ENCODE results near the gene ACER2. TPM values are rescaled to one million over a fixed set of nuclear protein-coding genes. Genes with fewer than 3 reads are reported as not detected.

ACER2 gene
- total RNA-seq, 2 experiments from 2014 or later: 1.8 TPM

GRCh38 chr9:19470981-19471650 lies 62.3 kb downstream of the ACER2 start:
- no peaks in the 10 kb centered on the region for H3K9me3 Mint-ChIP-seq
- DNase-seq: no peak
- H3K27me3 Mint-ChIP-seq: peaks cover 3% of the 10 kb centered on the region
- peaks cover 16% of the 10 kb centered on the region for H3K4me1 Mint-ChIP-seq (ENCODE audit: low read depth)
- POLR2A ChIA-PET: no interaction called here
- intact Hi-C loops (cut with micrococcal nuclease): loop anchor here (1.0 to 5.0 kb wide), 3 partner anchors 22 to 289 kb away; no protein-coding TSS in a partner anchor
- H3K36me3 Mint-ChIP-seq: no peaks in the 10 kb centered on the region
- H3K27ac Mint-ChIP-seq: no peak overlapping the region
- no peak overlapping the region for H3K4me3 Mint-ChIP-seq
- CTCF ChIA-PET: interaction anchor here (0.7 to 2.3 kb wide), 5 partner anchors 8 to 749 kb away, joined by 3 to 11 read pairs (median 4); no protein-coding TSS in a partner anchor

DNA sequence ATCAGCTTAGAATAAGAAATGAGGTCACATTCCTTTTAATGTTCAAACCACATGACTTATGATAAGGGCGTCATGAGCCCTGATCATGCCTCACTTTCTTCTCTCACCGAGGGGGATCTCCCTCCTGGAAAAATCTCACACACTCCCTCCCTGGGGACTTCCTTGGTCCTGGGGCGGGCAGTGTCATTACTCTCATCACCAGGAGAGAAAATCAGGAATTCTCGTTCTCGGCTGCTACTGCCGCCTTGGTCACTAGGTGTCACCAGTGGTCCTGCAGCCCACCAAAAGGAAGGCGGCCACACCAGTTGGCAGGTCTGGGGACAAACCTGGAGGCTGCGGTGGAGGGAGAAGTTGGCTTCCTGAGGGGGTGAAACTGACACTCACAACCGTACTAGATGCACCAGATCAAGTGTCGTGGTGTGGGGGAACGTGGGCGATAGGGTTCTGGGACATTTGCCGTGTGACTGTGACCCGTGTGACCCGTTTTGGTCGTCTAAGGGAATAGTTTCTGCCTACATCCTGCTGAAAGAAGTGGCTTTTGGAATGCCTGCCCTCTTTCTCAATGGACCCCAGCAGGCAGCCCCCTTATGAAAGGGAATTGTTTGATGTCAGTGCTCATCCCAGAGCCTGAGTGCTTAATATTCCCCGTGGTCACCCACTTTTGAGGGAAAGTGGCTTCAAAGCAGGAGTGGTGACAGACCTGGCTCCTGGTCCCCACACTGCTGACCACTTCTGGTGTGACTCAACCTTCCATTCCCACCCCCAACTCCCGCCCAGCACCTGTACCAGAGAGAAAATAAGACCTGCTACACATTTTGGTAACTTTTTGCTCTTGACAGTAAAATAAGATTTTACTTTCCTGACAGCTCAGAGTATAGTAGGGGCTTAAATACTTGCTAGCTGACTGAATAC lies 63.2 kb downstream of the ACER2 start:
- Mint-ChIP-seq H3K36me3 (no peaks in the 10 kb centered on the region), H3K4me3 (peak overlapping the region; percentile 42), H3K9me3 (no peaks in the 10 kb centered on the region), H3K27ac (no peak overlapping the region), H3K27me3 (peaks cover 6% of the 10 kb centered on the region), H3K4me1 (ENCODE audit: low read depth) (peaks cover 16% of the 10 kb centered on the region)
- peak; percentile 80 for DNase-seq
- ChIA-PET POLR2A (no interaction called here), CTCF (interaction anchor here (0.7 to 2.3 kb wide), 5 partner anchors 9 to 748 kb away, joined by 3 to 11 read pairs (median 4); no protein-coding TSS in a partner anchor)
- intact Hi-C loops (cut with micrococcal nuclease): loop anchor here (1.0 to 5.0 kb wide), 3 partner anchors 21 to 290 kb away; no protein-coding TSS in a partner anchor

DNA sequence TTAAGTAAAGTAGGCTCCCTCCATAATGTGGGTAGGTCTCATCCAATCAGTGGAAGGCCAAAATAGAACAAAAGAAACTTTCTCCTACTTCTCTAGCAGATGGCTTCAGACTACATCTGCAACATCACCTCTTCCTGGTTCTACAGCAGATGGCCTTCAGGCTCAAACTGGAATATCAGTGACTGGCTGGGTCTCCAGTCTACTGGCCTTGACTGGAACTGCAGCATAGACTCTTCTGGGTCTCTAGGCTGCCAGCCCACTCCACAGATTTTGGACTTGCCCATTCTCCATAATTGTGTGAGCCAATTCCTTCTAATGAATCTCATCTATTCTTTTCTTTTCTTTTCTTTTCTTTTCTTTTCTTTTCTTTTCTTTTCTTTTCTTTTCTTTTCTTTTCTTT lies 64.8 kb downstream of the ACER2 start:
- POLR2A ChIA-PET: no interaction called here

DNA sequence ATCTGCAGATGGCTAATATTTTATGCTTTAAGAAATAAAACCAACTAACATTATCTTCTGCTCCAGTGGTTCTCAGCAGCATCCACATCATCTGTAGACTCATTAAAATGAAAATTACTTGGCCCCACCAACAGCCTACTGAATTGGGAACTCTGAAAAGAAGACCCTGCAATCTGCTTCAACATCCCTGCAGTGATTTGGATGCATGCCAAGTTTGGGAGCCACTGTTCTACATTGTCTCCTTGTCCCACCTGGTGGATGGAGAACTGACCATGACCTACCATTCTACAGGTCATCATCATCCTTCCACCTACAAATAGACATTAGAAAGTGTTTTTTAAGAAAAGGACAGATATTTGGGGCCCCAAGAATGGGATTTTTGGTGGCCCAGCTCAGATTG lies 71.1 kb downstream of the ACER2 start:
- Mint-ChIP-seq H3K9me3 (no peaks in the 10 kb centered on the region), H3K27ac (no peak overlapping the region), H3K4me3 (no peak overlapping the region), H3K27me3 (peaks cover 3% of the 10 kb centered on the region), H3K4me1 (ENCODE audit: low read depth) (no peaks in the 10 kb centered on the region), H3K36me3 (no peaks in the 10 kb centered on the region)
- POLR2A ChIA-PET: no interaction called here
- CTCF ChIA-PET: interaction anchor here (1.4 kb wide), 1 partner anchor 15 kb away, joined by 4 read pairs; no protein-coding TSS in a partner anchor
- intact Hi-C loops (cut with micrococcal nuclease): no loop called here
- DNase-seq: no peak

More for the DNA sequence above, 64.8 kb downstream of the ACER2 start:
- CTCF ChIA-PET: interaction anchor here (0.6 to 1.0 kb wide), 4 partner anchors 9 to 187 kb away, joined by 3 to 4 read pairs (median 4); no protein-coding TSS in a partner anchor
- no peaks in the 10 kb centered on the region for H3K9me3 Mint-ChIP-seq
- peaks cover 16% of the 10 kb centered on the region for H3K4me1 Mint-ChIP-seq (ENCODE audit: low read depth)
- no peak overlapping the region for H3K27ac Mint-ChIP-seq
- no peak for DNase-seq
- H3K27me3 Mint-ChIP-seq: peaks cover 6% of the 10 kb centered on the region
- no peaks in the 10 kb centered on the region for H3K36me3 Mint-ChIP-seq
- no peak overlapping the region for H3K4me3 Mint-ChIP-seq
- intact Hi-C loops (cut with micrococcal nuclease): loop anchor here (5.0 kb wide), 2 partner anchors 274 to 291 kb away; no protein-coding TSS in a partner anchor

GRCh38 chr9:19480345-19480744 lies 71.5 kb downstream of the ACER2 start:
- DNase-seq: no peak
- Mint-ChIP-seq H3K4me1 (ENCODE audit: low read depth) (no peaks in the 10 kb centered on the region), H3K27me3 (peaks cover 3% of the 10 kb centered on the region), H3K9me3 (no peaks in the 10 kb centered on the region), H3K4me3 (no peak overlapping the region), H3K36me3 (no peaks in the 10 kb centered on the region), H3K27ac (no peak overlapping the region)
- ChIA-PET POLR2A (no interaction called here), CTCF (no interaction called here)
- intact Hi-C loops (cut with micrococcal nuclease): no loop called here

GRCh38 chr9:19481121-19481870 lies 72.5 kb downstream of the ACER2 start:
- POLR2A ChIA-PET: no interaction called here
- no peak overlapping the region for H3K27ac Mint-ChIP-seq
- no peaks in the 10 kb centered on the region for H3K4me1 Mint-ChIP-seq (ENCODE audit: low read depth)
- no peaks in the 10 kb centered on the region for H3K9me3 Mint-ChIP-seq
- no peak for DNase-seq
- CTCF ChIA-PET: interaction anchor here (1.5 kb wide), 1 partner anchor 16 kb away, joined by 10 read pairs; no protein-coding TSS in a partner anchor
- no peak overlapping the region for H3K4me3 Mint-ChIP-seq
- H3K36me3 Mint-ChIP-seq: no peaks in the 10 kb centered on the region
- H3K27me3 Mint-ChIP-seq: peaks cover under 1% of the 10 kb centered on the region
- intact Hi-C loops (cut with micrococcal nuclease): no loop called here

- intact Hi-C loops (cut with micrococcal nuclease): no loop called here
- POLR2A ChIA-PET: no interaction called here
- Mint-ChIP-seq H3K9me3 (no peaks in the 10 kb centered on the region), H3K36me3 (no peaks in the 10 kb centered on the region), H3K4me1 (ENCODE audit: low read depth) (no peaks in the 10 kb centered on the region), H3K27ac (no peak overlapping the region), H3K27me3 (no peaks in the 10 kb centered on the region), H3K4me3 (no peak overlapping the region)
- DNase-seq: no peak
- CTCF ChIA-PET: interaction anchor here (1.5 kb wide), 1 partner anchor 17 kb away, joined by 10 read pairs; no protein-coding TSS in a partner anchor
Observed at GRCh38 chr9:19481971-19482404, 73.2 kb downstream of the ACER2 start.

GRCh38 chr9:19484699-19485098 lies 75.9 kb downstream of the ACER2 start:
- intact Hi-C loops (cut with micrococcal nuclease): no loop called here
- no peak overlapping the region for H3K27ac Mint-ChIP-seq
- CTCF ChIA-PET: interaction anchor here (0.6 to 1.2 kb wide), 2 partner anchors 11 to 19 kb away, joined by 3 read pairs; no protein-coding TSS in a partner anchor

GRCh38 chr9:19485193-19485592 lies 76.4 kb downstream of the ACER2 start:
- intact Hi-C loops (cut with micrococcal nuclease): no loop called here
- no peaks in the 10 kb centered on the region for H3K36me3 Mint-ChIP-seq
- H3K9me3 Mint-ChIP-seq: no peaks in the 10 kb centered on the region
- ChIA-PET POLR2A (no interaction called here), CTCF (interaction anchor here (0.6 kb wide), 1 partner anchor 12 kb away, joined by 3 read pairs; no protein-coding TSS in a partner anchor)
- no peak overlapping the region for H3K4me3 Mint-ChIP-seq
- no peak overlapping the region for H3K27ac Mint-ChIP-seq
- H3K27me3 Mint-ChIP-seq: no peaks in the 10 kb centered on the region
- DNase-seq: no peak
- H3K4me1 Mint-ChIP-seq (ENCODE audit: low read depth): no peaks in the 10 kb centered on the region

More at GRCh38 chr9:19484699-19485098, 75.9 kb downstream of the ACER2 start:
- no peaks in the 10 kb centered on the region for H3K9me3 Mint-ChIP-seq
- H3K4me1 Mint-ChIP-seq (ENCODE audit: low read depth): no peaks in the 10 kb centered on the region
- no peak for DNase-seq
- no peak overlapping the region for H3K4me3 Mint-ChIP-seq
- no peaks in the 10 kb centered on the region for H3K27me3 Mint-ChIP-seq
- POLR2A ChIA-PET: no interaction called here
- H3K36me3 Mint-ChIP-seq: no peaks in the 10 kb centered on the region

DNA sequence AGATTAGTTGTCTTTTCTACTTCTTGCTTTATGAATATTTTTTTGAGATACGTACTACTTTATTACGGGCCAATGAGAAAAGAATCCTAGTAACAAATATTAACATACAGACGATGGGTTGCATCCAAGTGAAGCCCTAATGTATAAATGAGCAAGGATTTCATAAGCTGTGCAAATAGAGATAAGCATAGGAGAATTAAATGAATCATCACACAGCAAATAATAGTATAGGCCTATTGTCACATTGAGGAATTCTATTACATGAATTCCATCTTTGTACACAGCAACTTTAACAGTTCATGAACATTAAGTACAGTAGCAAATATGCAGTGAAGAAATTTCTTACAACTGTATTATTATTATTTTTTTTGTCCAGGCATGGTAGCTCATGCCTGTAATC lies 78.0 kb downstream of the ACER2 start:
- intact Hi-C loops (cut with micrococcal nuclease): no loop called here
- H3K36me3 Mint-ChIP-seq: no peaks in the 10 kb centered on the region
- H3K4me1 Mint-ChIP-seq (ENCODE audit: low read depth): no peaks in the 10 kb centered on the region
- H3K9me3 Mint-ChIP-seq: no peaks in the 10 kb centered on the region
- H3K27ac Mint-ChIP-seq: no peak overlapping the region
- no peak for DNase-seq
- no peaks in the 10 kb centered on the region for H3K27me3 Mint-ChIP-seq
- ChIA-PET CTCF (interaction anchor here (5.6 kb wide), 1 partner anchor 22 kb away, joined by 33 read pairs; no protein-coding TSS in a partner anchor), POLR2A (no interaction called here)
- H3K4me3 Mint-ChIP-seq: no peak overlapping the region

- ChIA-PET POLR2A (no interaction called here), CTCF (interaction anchor here (5.6 kb wide), 1 partner anchor 24 kb away, joined by 33 read pairs; no protein-coding TSS in a partner anchor)
- H3K9me3 Mint-ChIP-seq: no peaks in the 10 kb centered on the region
- intact Hi-C loops (cut with micrococcal nuclease): no loop called here
- no peak overlapping the region for H3K4me3 Mint-ChIP-seq
- H3K27me3 Mint-ChIP-seq: no peaks in the 10 kb centered on the region
- no peak overlapping the region for H3K27ac Mint-ChIP-seq
- peaks cover 14% of the 10 kb centered on the region for H3K4me1 Mint-ChIP-seq (ENCODE audit: low read depth)
- no peaks in the 10 kb centered on the region for H3K36me3 Mint-ChIP-seq
- DNase-seq: no peak
Observed at GRCh38 chr9:19488721-19489120, 79.9 kb downstream of the ACER2 start.

Measured in activated CD4-positive, alpha-beta memory T cell treated with anti-CD3 and anti-CD28 coated beads for 36 hours (primary cell).